MM.1S (cell line): ENCODE measurements around the gene CCDC87.

Experiments
- CTCF ChIP-seq: fragments of 300-600 bp; sonication (generic); IDR thresholded peaks from 2 replicates; pipeline ENCODE4 v1.5.1; 2016; ENCODE audit warnings: antibody characterized with exemption, low read length, mixed read lengths
- EZH2 ChIP-seq: fragments of 300-600 bp; sonication (generic); optimal IDR thresholded peaks from 2 replicates; pipeline ENCODE3; 2017; ENCODE audit warnings: low read depth, mild to moderate bottlenecking, antibody characterized with exemption, low read length, mixed read lengths

GRCh38 chr11:66593650-66594049 is 787 bp upstream of the CCDC87 start:
- TF ChIP-seq EZH2 (no peak), CTCF (no peak)
